DMS153 (cell line): ENCODE data around the gene WDR83.
"Not testable (repeated sequence)": the region's sequence is repeated elsewhere in the genome, so short reads cannot be mapped to it uniquely, and the experiment has no call there.

Experiments
- DNase-seq: peaks from one replicate; lab custom pipeline; 2025; lab: John Stamatoyannopoulos, UW

Gene WDR83

GRCh38 chr19:12666265-12667048, at the start of gene WDR83, which contains the start of gene MAN2B1:
Gene WDR83, plus strand, starts transcription at chr19:12666807. Its CDS starts 2,984 bp downstream, at chr19:12669791.
Gene MAN2B1, minus strand, starts transcription at chr19:12666742. Its CDS starts 41 bp downstream, at chr19:12666701.
- DNase-seq: no peak

DNA sequence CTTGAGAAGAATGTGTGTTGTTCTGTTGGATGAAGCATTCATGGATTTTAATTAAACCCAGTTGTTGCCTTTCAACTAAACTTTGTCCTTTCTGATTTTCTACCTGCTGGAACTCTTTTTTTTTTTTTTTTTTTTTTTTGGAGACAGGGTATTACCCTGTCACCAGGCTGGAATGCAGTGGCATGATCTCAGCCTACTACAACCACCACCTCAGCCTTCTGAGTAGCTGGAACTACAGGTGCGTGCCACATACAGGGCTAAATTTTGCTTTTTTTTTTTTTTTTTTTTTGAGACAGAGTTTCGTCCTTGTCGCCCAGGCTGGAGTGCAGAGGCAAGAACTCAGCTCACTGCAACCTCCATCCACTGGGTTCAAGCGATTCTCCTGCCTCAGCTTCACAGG, 49.0 kb upstream of the WDR83 start:
- DNase-seq: no peak

- not testable (repeated sequence) for DNase-seq
Observed at GRCh38 chr19:12621253-12622024, 45.2 kb upstream of the WDR83 start.

GRCh38 chr19:12623361-12624031, 43.1 kb upstream of the WDR83 start:
- DNase-seq: no peak

- no peak for DNase-seq
Observed at GRCh38 chr19:12626958-12627357, 39.6 kb upstream of the WDR83 start.

GRCh38 chr19:12628040-12629022, 38.3 kb upstream of the WDR83 start:
- DNase-seq: peak; percentile 3

- no peak for DNase-seq
Observed at GRCh38 chr19:12629215-12629614, 37.4 kb upstream of the WDR83 start.

GRCh38 chr19:12636631-12637030, 30.0 kb upstream of the WDR83 start:
- no peak for DNase-seq

- no peak for DNase-seq
Observed at GRCh38 chr19:12638611-12639182, 27.9 kb upstream of the WDR83 start.

DNA sequence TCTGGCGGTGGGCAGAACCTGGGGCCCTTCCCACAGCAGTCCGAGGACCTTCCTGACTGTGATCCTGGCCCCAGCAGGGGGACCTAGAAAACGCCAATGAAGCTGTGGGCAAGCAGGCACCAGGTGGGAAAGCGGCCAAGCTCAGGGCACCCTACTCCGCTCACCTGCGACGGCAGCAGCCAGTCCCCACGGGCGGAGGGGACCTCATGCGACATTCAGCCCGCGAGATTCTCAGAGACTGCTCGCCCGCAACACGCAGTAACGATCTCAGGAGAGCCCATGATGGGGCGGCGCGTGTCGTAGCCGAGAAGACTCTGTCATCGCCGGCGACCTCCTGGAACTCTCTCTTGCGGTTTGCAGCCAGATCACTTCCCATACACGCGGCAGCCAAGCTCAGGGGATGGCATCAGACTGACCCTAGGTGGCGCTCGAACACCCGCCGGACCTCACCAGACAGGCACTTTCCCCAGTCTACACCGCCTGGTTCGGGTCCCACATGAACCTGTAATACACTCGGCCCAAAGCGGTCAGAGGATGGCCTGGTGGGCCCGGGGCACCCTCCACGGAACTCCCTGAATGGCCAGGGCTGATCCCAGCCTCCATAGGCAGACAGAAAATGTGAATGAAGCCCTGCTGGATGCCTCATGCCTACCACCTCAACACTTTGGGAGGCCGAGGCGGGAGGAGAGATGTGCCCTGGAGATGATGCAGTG, 26.6 kb upstream of the WDR83 start:
- peak; percentile 4 for DNase-seq

DNA sequence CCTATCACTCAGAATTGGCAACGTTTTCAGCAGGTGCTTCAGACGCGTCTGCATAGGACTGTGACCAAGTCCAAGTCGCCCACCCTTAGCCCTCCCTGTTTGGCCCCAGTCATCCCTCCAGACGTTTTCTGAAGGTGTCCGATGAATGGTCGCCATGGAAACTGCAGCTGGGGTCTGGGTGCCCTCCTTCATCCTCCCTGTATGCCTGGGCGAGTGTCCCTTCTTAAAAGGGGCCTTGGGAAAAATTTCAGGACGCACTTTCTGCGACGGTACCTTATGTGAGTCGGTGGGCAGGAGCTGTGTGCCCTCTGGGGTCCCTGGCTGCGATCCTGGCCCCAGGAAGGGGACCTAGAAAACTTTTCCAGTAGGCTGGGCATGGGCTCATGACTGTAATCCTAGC, 25.2 kb upstream of the WDR83 start:
- DNase-seq: no peak

DNA sequence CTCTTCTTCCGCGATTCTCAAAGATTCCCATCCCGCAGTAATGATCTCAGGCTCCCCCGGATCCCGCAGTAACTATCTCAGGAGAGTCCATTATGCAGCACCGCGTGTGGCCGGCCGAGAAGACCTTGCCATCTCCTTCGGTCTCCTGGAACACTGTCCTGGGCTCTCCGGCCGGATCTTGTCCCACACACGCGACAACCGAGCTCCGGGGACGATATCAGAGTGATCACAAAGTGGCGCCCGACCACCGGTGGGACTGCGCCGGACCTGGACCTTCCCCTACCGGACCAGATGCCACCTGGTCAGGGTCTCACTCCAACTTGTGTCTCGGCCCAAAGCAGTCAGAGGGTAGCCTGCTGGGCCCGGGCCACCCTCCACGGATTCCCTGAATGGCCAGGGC, 24.1 kb upstream of the WDR83 start:
- no peak for DNase-seq

- DNase-seq: not testable (repeated sequence)
Observed at GRCh38 chr19:12643716-12644115, 22.9 kb upstream of the WDR83 start.

GRCh38 chr19:12646551-12646950, 20.1 kb upstream of the WDR83 start:
- no peak for DNase-seq

DNA sequence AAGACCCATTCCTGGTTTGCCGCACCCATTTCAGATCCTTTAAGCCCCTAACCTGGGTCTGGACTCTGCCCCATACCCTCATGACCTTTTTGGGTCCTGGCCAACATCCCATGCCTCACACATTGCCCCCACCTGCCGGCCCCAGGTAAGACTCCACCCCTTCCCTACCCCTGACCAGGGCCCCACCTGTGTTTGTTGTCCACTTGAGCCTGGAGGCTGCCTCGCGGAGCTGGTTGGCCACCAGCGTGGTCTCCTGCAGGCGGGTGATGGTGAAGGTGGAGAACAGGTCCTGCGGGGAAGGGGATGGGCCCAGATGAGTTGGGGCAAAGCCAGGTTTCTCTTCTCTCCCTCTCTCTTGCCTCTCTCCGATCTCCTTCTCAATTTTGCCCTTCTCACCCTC, 19.6 kb upstream of the WDR83 start:
- no peak for DNase-seq

GRCh38 chr19:12647490-12648071, 19.0 kb upstream of the WDR83 start:
- peak; percentile 31 for DNase-seq

- DNase-seq: no peak
Observed at GRCh38 chr19:12648088-12648487, 18.5 kb upstream of the WDR83 start.

DNA sequence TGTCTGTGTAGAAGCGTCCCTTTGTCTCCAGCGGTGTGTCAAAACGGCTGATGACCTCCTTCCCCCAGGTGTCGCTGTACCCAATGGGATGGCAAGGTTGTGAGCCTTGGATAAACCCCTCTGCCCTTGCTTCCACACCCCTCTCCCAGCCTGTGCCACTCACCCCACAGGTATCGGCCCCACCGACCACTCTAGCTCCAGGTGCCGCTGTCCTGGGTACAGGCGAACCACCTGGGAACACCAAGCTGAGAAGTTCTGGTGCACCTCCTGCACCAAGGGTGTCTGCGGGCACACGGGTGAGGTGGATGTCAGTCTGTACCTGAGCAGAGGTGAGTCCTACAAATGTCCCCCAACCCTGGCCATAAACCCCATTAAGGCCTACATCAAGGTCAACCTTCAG, 16.7 kb upstream of the WDR83 start:
- DNase-seq: no peak

DNA sequence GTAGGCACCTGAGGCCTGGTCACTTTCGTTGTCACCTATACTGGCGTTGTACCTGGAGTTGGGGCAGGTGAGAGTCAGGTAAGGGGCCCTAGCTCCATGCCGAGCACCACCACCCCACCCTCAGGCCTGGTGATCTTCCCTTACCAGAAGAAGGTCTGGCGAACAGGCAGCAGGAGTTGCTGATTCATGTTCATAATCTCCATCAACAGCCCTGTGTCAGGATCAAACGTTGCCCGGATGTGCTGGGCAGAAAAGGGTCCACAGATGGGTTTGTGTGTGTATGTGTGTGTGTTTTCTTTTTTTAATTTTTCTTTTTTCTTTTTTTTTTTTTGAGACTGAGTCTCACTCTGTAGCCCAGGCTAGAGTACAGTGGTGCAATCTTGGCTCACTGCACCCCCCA, 14.4 kb upstream of the WDR83 start:
- DNase-seq: no peak

- DNase-seq: no peak
Observed at GRCh38 chr19:12655546-12655945, 11.1 kb upstream of the WDR83 start.
